IMR-90 (cell line): ENCODE measurements around the gene FLRT3.

Experiments
- CEBPB ChIP-seq: IDR thresholded peaks from 2 replicates; pipeline ENCODE4 v1.6.1; 2012; ENCODE audit warnings: low read depth, low read length, improper control_type of control experiment
- CHD1 ChIP-seq: IDR thresholded peaks from 2 replicates; pipeline ENCODE4 v1.6.1; 2012; ENCODE audit warnings: low read depth, low read length, improper control_type of control experiment
- CTCF ChIP-seq: conservative IDR thresholded peaks from 2 replicates; pipeline ENCODE4 v1.5.1; 2012; ENCODE audit warnings: mild to moderate bottlenecking, low read depth, low read length, improper control_type of control experiment
- ELK1 ChIP-seq: fragments of 150-350 bp; IDR thresholded peaks from 2 replicates; pipeline ENCODE4 v1.6.1; 2016; ENCODE audit warnings: low read depth, mild to moderate bottlenecking, low read length, moderate library complexity, borderline replicate concordance
- FOS ChIP-seq: fragments of 150-350 bp; IDR thresholded peaks from 2 replicates; pipeline ENCODE4 v1.6.1; 2016; ENCODE audit warnings: low read depth, low read length
- MAFK ChIP-seq: IDR thresholded peaks from 2 replicates; pipeline ENCODE4 v1.6.1; 2012; ENCODE audit warnings: low read depth, low read length, improper control_type of control experiment
- MAZ ChIP-seq: IDR thresholded peaks from 2 replicates; pipeline ENCODE4 v1.6.1; 2012; ENCODE audit warnings: low read depth, mild to moderate bottlenecking, low read length, improper control_type of control experiment, moderate library complexity, borderline replicate concordance
- POLR2A ChIP-seq: IDR thresholded peaks from 2 replicates; pipeline ENCODE4 v1.6.1; 2012; ENCODE audit warnings: mild to moderate bottlenecking, low read depth, low read length
- RAD21 ChIP-seq: IDR thresholded peaks from 2 replicates; pipeline ENCODE4 v1.6.1; 2012; ENCODE audit warnings: low read length, improper control_type of control experiment
- RCOR1 ChIP-seq: IDR thresholded peaks from 2 replicates; pipeline ENCODE4 v1.6.1; 2012; ENCODE audit warnings: mild to moderate bottlenecking, low read length, improper control_type of control experiment; ENCODE audit not compliant: insufficient replicate concordance
- SMC3 ChIP-seq: fragments of 150-350 bp; IDR thresholded peaks from 2 replicates; pipeline ENCODE4 v1.6.1; 2016; ENCODE audit warnings: low read depth, mild to moderate bottlenecking, antibody characterized with exemption, low read length, moderate library complexity
- USF2 ChIP-seq: fragments of 150-350 bp; IDR thresholded peaks from 2 replicates; pipeline ENCODE4 v1.6.1; 2017; ENCODE audit warnings: mild to moderate bottlenecking, antibody characterized with exemption, low read length, low read depth

- TF ChIP-seq CTCF (no peak), RAD21 (no peak), MAFK (no peak), CHD1 (no peak), POLR2A (no peak), CEBPB (no peak), USF2 (no peak), ELK1 (no peak), SMC3 (no peak), MAZ (no peak), FOS (no peak), RCOR1 (no peak)
Observed at GRCh38 chr20:14299831-14300230, 37.6 kb downstream of the FLRT3 start.
